H1 (cell line): ENCODE results near the gene GCNT1. TPM values are rescaled to one million over a fixed set of nuclear protein-coding genes. Genes with fewer than 3 reads are reported as not detected.
A peak's percentile ranks its signal among the peaks of the same experiment; 100 is the strongest.

Experiments
- CHD2 ChIP-seq: IDR thresholded peaks from 2 replicates; pipeline ENCODE4 v1.6.1; 2012; ENCODE audit warnings: low read length, improper control_type of control experiment
- CHD7 ChIP-seq: fragments of 300-600 bp; sonication (generic); IDR thresholded peaks from 2 replicates; pipeline ENCODE4 v1.7.1; 2012; ENCODE audit warnings: low read length, moderate library complexity, mild to moderate bottlenecking, inconsistent platforms; ENCODE audit not compliant: insufficient replicate concordance
- E2F6 ChIP-seq: IDR thresholded peaks from 2 replicates; pipeline ENCODE4 v1.6.1; 2012; ENCODE audit warnings: inconsistent platforms
- EGR1 ChIP-seq: IDR thresholded peaks from 2 replicates; pipeline ENCODE4 v1.6.1; 2011; ENCODE audit warnings: low read depth, low read length, borderline replicate concordance
- EP300 ChIP-seq, 2 experiments: IDR thresholded peaks; 1 replicate in 1 of 2; 2 replicates in 1 of 2; pipeline ENCODE4 v1.6.1; 2011 to 2012; ENCODE audit warnings: low read depth in 2 of 2, low read length in 2 of 2, mild to moderate bottlenecking in 2 of 2, borderline replicate concordance in 1 of 2, inconsistent platforms in 1 of 2, moderate library complexity in 1 of 2
- GABPA ChIP-seq: IDR thresholded peaks from 2 replicates; pipeline ENCODE4 v1.6.1; 2011; ENCODE audit warnings: mild to moderate bottlenecking, low read length, moderate library complexity, borderline replicate concordance; ENCODE audit not compliant: insufficient read depth
- POLR2AphosphoS5 ChIP-seq: IDR thresholded peaks from 2 replicates; pipeline ENCODE4 v1.6.1; 2011; ENCODE audit warnings: low read depth, low read length
- SP2 ChIP-seq: IDR thresholded peaks from 2 replicates; pipeline ENCODE4 v1.6.1; 2012; ENCODE audit warnings: mild to moderate bottlenecking, low read length, inconsistent platforms
- TCF12 ChIP-seq: IDR thresholded peaks from 2 replicates; pipeline ENCODE4 v1.6.1; 2011; ENCODE audit warnings: low read depth, mild to moderate bottlenecking, low read length
- ZNF274 ChIP-seq: IDR thresholded peaks from 2 replicates; pipeline ENCODE4 v1.7.0; 2012; ENCODE audit warnings: low read length, borderline replicate concordance; ENCODE audit errors: extremely low read depth
- polyA plus RNA-seq, 7 experiments: library from polyadenylated mRNA; depleted of rRNA in 3 of 7; stranded (reverse) in 5 of 7; unstranded in 2 of 7; fragments of >200 nt in 5 of 7; fragments of 200-250 nt in 2 of 7; gene quantifications; 1 replicate in 5 of 7; 2 replicates in 1 of 7; 4 replicates in 1 of 7; pipeline versions ENCODE4 v1.2.1 to v1.2.3, GENCODE V29; 2011 to 2013; ENCODE audit warnings: missing spikeins in 2 of 7, mixed read lengths in 2 of 7
- total RNA-seq: library from RNA; stranded (reverse); fragmentation: NEBNext Ultra II Directional; extraction: Animal tissue kit (Norgen Biotek cat#: 25700); gene quantifications from 2 replicates; pipeline ENCODE4 v1.2.1, GENCODE V29; 2021

Gene GCNT1
- total and polyA plus RNA-seq, 2 of the 8 experiments (the other 6 are each of a cell fraction or from before 2014, with no cell fraction given), result 13.0 to 16.5 TPM

- TF ChIP-seq CHD7, result no peak
- peak; percentile 97 for TF ChIP-seq E2F6
- no peak for TF ChIP-seq ZNF274
- no peak for TF ChIP-seq EGR1
- no peak for TF ChIP-seq CHD2
- TF ChIP-seq EP300 (IDR thresholded peaks at IDR 0.05; ENCODE audit: borderline replicate concordance in 1 of 2, low read depth in 2 of 2, low read length in 2 of 2), result no peak
- TF ChIP-seq TCF12, result no peak; the same call in 1 of the 2 replicates
- TF ChIP-seq SP2, result no peak
- no peak for TF ChIP-seq GABPA
- peak; percentile 65 for TF ChIP-seq POLR2AphosphoS5
Measured at GRCh38 chr9:76458903-76459693, at the start of gene GCNT1 (continued).
